Measurements from ENCODE around the gene TMPRSS11A.

DNA sequence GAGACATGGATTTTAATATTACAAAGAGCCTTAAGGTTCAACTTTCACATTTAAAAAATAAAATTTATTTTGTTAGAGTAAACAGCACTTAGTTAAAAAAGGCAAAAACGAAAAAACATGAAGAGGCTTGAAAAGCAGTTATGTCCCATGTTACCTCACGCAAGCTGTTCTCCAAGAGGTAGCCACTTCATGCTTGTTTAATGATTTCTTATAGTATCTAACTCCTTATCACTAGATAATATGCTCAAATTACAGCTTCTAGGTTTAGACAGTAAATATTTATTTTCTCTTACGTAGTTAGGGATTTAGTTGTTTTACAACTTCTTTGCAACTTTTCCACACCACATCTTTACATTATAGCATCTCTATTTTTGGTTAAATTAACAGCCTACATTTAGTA lies 51.7 kb downstream of the TMPRSS11A start:
- TF ChIP-seq, protein P1, sequence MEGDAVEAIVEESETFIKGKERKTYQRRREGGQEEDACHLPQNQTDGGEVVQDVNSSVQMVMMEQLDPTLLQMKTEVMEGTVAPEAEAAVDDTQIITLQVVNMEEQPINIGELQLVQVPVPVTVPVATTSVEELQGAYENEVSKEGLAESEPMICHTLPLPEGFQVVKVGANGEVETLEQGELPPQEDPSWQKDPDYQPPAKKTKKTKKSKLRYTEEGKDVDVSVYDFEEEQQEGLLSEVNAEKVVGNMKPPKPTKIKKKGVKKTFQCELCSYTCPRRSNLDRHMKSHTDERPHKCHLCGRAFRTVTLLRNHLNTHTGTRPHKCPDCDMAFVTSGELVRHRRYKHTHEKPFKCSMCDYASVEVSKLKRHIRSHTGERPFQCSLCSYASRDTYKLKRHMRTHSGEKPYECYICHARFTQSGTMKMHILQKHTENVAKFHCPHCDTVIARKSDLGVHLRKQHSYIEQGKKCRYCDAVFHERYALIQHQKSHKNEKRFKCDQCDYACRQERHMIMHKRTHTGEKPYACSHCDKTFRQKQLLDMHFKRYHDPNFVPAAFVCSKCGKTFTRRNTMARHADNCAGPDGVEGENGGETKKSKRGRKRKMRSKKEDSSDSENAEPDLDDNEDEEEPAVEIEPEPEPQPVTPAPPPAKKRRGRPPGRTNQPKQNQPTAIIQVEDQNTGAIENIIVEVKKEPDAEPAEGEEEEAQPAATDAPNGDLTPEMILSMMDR (conservative IDR thresholded peaks at IDR 0.05 in 1 of 2, IDR thresholded peaks at IDR 0.05 in 1 of 2; ENCODE audit: extremely low read depth in 1 of 2, insufficient read depth in 1 of 2, low read depth in 1 of 2, low read length in 2 of 2), result no peak
- no peak for TF ChIP-seq EZH2 (IDR thresholded peaks at IDR 0.05; ENCODE audit: borderline replicate concordance, low read length)

All from mammary epithelial cell (primary cell).